K562 (cell line): ENCODE data around the gene PTTG1IP. TPM values are rescaled to one million over a fixed set of nuclear protein-coding genes. Genes with fewer than 3 reads are reported as not detected.

Source experiments
- ATAC-seq: fragments of 200-7000 bp; cut with Tn5 transposase; 3 replicates; pipeline ENCODE4 v1.9.1; 2020; ENCODE audit warnings: moderate library complexity
- BruUV-seq: library from RNA; stranded (reverse); fragments of 400-500 nt; replicated peaks from 2 replicates; lab custom pipeline; 2021; lab: Mats Ljungman, UMichigan
- CTCF ChIA-PET: fragments of 300-600 bp; formaldehyde crosslinking; extraction: SDS; loops from one replicate; lab custom pipeline; 2021; ENCODE audit warnings: low intra/inter-chr PET ratio; lab: Yijun Ruan, JAX
- POLR2A ChIA-PET: fragments of 300-600, 350-650 bp; sonication (Branson Sonifier 250); formaldehyde crosslinking; extraction: SDS; loops from one replicate; lab custom pipeline; 2021; ENCODE audit warnings: antibody characterized with exemption, inconsistent platforms; lab: Yijun Ruan, JAX
- DNase-seq, 4 experiments: peaks; one replicate each; pipeline versions ENCODE4 v3.0.0 to v3.0.0-alpha.2; 2011 to 2018; ENCODE audit warnings: low spot score in 3 of 4, mixed read lengths in 3 of 4; ENCODE audit errors: extremely low read depth in 1 of 4
- FAIRE-seq: peaks from 2 replicates; lab custom pipeline; 2011; peaks lifted over from hg19 to GRCh38; lab: Jason Lieb, UNC
- H2AFZ ChIP-seq: 2 replicates; pipeline ENCODE4 v1.6.0; 2011; ENCODE audit warnings: low read depth, low read length, control low read depth, inconsistent platforms
- H3K27ac ChIP-seq: fragments of 200-600 bp; 3 replicates; pipeline ENCODE4 v1.8.0; 2011; ENCODE audit warnings: low read depth, mild to moderate bottlenecking, control low read depth, inconsistent platforms, low read length, moderate library complexity, mixed read lengths; ENCODE audit errors: extremely low read depth
- H3K27me3 ChIP-seq, 2 experiments: fragments of 300-600 bp in 1 of 2; 2 replicates in 1 of 2; 3 replicates in 1 of 2; pipeline versions ENCODE4 v1.6.0 to v1.8.0; 2011; ENCODE audit warnings: inconsistent platforms in 2 of 2, low read length in 2 of 2, mild to moderate bottlenecking in 1 of 2, mixed read lengths in 1 of 2, moderate library complexity in 1 of 2; ENCODE audit not compliant: control insufficient read depth in 2 of 2, insufficient read depth in 2 of 2
- H3K36me3 ChIP-seq: fragments of 300-600 bp; 3 replicates; pipeline ENCODE4 v1.8.0; 2011; ENCODE audit warnings: mild to moderate bottlenecking, low read length, inconsistent platforms; ENCODE audit not compliant: control insufficient read depth, insufficient read depth
- H3K4me1 ChIP-seq, 2 experiments: fragments of 200-600 bp in 1 of 2; replicated peaks in 1 of 2; 2 replicates in 1 of 2; 3 replicates in 1 of 2; pipeline versions ENCODE4 v1.5.1 to v1.8.0; 2011; ENCODE audit warnings: inconsistent platforms in 2 of 2, low read length in 2 of 2, mild to moderate bottlenecking in 1 of 2, mixed read lengths in 1 of 2, moderate library complexity in 1 of 2; ENCODE audit not compliant: control insufficient read depth in 2 of 2, insufficient read depth in 2 of 2
- H3K4me2 ChIP-seq: 2 replicates; pipeline ENCODE4 v1.6.1; 2011; ENCODE audit warnings: low read length, control low read depth, inconsistent platforms, mixed read lengths; ENCODE audit not compliant: insufficient read depth
- H3K4me3 ChIP-seq: fragments of 200-600 bp; sonication (generic), shearing (Covaris generic); 2 replicates; pipeline ENCODE4 v1.5.1; 2016; ENCODE audit warnings: control low read depth, inconsistent platforms
- H3K79me2 ChIP-seq: fragments of 200-600 bp; 3 replicates; pipeline ENCODE4 v1.8.0; 2011; ENCODE audit warnings: low read length, inconsistent platforms; ENCODE audit not compliant: control insufficient read depth, insufficient read depth
- H3K9ac ChIP-seq, 2 experiments: 2 replicates each; pipeline versions ENCODE4 v1.6.0 to v1.6.1; 2011; ENCODE audit warnings: low read depth in 2 of 2, low read length in 2 of 2, control low read depth in 1 of 2, inconsistent platforms in 1 of 2, mild to moderate bottlenecking in 1 of 2, mixed read lengths in 1 of 2; ENCODE audit not compliant: insufficient read depth in 1 of 2
- H3K9me1 ChIP-seq: one replicate; pipeline ENCODE4 v1.6.0; 2011; ENCODE audit warnings: inconsistent platforms, mild to moderate bottlenecking, low read length, moderate library complexity; ENCODE audit not compliant: control insufficient read depth, insufficient read depth
- H3K9me3 ChIP-seq: replicated peaks from 2 replicates; pipeline ENCODE4 v1.5.1; 2011; ENCODE audit warnings: low read depth, low read length, inconsistent platforms; ENCODE audit not compliant: control insufficient read depth, insufficient read depth
- H4K20me1 ChIP-seq: replicated peaks from 2 replicates; pipeline ENCODE4 v1.6.1; 2011; ENCODE audit warnings: low read length, inconsistent platforms, mixed read lengths; ENCODE audit not compliant: control insufficient read depth, insufficient read depth
- CUX1 ChIP-seq: fragments of 200-800 bp; sonication (Bioruptor generic); IDR thresholded peaks from 2 replicates; pipeline ENCODE4 v1.6.1; 2016; ENCODE audit warnings: missing genetic modification characterization, missing compliant biosample characterization
- HDGF ChIP-seq: fragments of 450-650 bp; IDR thresholded peaks from 2 replicates; pipeline ENCODE4 v1.6.1; 2016
- KDM1A ChIP-seq, 2 experiments: fragments of 450-650 bp; IDR thresholded peaks; 2 replicates each; pipeline ENCODE4 v1.6.1; 2016; ENCODE audit warnings: mild to moderate bottlenecking in 2 of 2
- WGBS: fragments of 100-300 bp; shearing (Covaris generic); methylation state at CpG from one replicate; pipeline ENCODE4 v1.1.6; 2016; ENCODE audit warnings: low coverage, mixed read lengths; ENCODE audit not compliant: insufficient coverage; ENCODE audit errors: missing lambda C conversion rate; 5-methylcytosine and 5-hydroxymethylcytosine counted together
- in situ Hi-C: fragments of 300-500 bp; cut with MboI; formaldehyde crosslinking; loops from 4 replicates; pipeline ENCODE4 v1.15.0; 2018; ENCODE audit warnings: inconsistent platforms, mixed read lengths
- intact Hi-C: fragments of 100-400 bp; cut with micrococcal nuclease; formaldehyde crosslinking; loops from 2 replicates; pipeline ENCODE4 v1.14.2; 2022
- polyA plus RNA-seq, 8 experiments: library from polyadenylated mRNA; depleted of rRNA in 4 of 8; stranded (reverse) in 5 of 8; unstranded in 3 of 8; fragments of >200 nt; fragmentation: Nextera tagmentation in 2 of 8; fragmentation: Illumina TruSeq in 1 of 8; extraction: Ambion mirVana in 2 of 8; extraction: Trizol in 1 of 8; gene quantifications; 2 replicates each; pipeline versions ENCODE4 v1.2.1 to v1.2.3, GENCODE V29; 2011 to 2014; ENCODE audit warnings: inconsistent platforms in 1 of 8, missing spikeins in 1 of 8
- total RNA-seq, 7 experiments: library from RNA; depleted of rRNA in 6 of 7; stranded (reverse); fragments of >200 nt in 6 of 7; fragmentation: Illumina TruSeq in 2 of 7; extraction: Trizol in 2 of 7; gene quantifications; 2 replicates each; pipeline versions ENCODE4 v1.2.1 to v1.2.3, GENCODE V29; 2011 to 2021; ENCODE audit warnings: low replicate concordance in 1 of 7

PTTG1IP gene
- total and polyA plus RNA-seq, 9 of the 15 experiments (the other 6 are each of a cell fraction or from before 2014, with no cell fraction given): 5.0 to 99.3 (median 82.4) TPM

- intact Hi-C loops: no loop called here
- FAIRE-seq (no peak), ATAC-seq (no peak), DNase-seq (no peak)
- POLR2A ChIA-PET: no interaction called here
- H3K4me1 ChIP-seq: peaks cover 9 to 57% of the 10 kb centered on the region in 2 experiments; a peak in 3 of 5 replicates
- no peak overlapping the region for H3K27ac ChIP-seq
- no peak overlapping the region for H3K9ac ChIP-seq
- no peaks in the 10 kb centered on the region for H3K9me3 ChIP-seq
- BruUV-seq: no TSS peak
- no peak for TF ChIP-seq CUX1
- TF ChIP-seq HDGF: 0 out of 2 replicates have a peak, but pooled peaks have one; percentile 72
- TF ChIP-seq KDM1A (IDR thresholded peaks at IDR 0.05): peak in 1 of 2 experiments; percentile 98; a peak in 2 of 4 replicates
- CTCF ChIA-PET: interaction anchor here (0.7 kb wide), 1 partner anchor 111 kb away, joined by 4 read pairs; no protein-coding TSS in a partner anchor
- 38% methylated on average over 10 of the region's 10 CpGs for WGBS
- H3K4me2 ChIP-seq: no peak overlapping the region
- no peak overlapping the region for H3K4me3 ChIP-seq
- H3K79me2 ChIP-seq: no peaks in the 10 kb centered on the region
- H2AFZ ChIP-seq: peak overlapping the region; percentile 43; the same call in 1 of the 2 replicates
- no peaks in the 10 kb centered on the region; the same call in none of the 2 replicates for H4K20me1 ChIP-seq
- in situ Hi-C loops: no loop called here
- H3K36me3 ChIP-seq: no peaks in the 10 kb centered on the region
- H3K9me1 ChIP-seq: no peaks in the 10 kb centered on the region
- H3K27me3 ChIP-seq: peaks cover 23 to 40% of the 10 kb centered on the region in 2 experiments
These were observed 37.5 kb upstream of the PTTG1IP start for GRCh38 chr21:44911068-44911383.
